ENCODE data around the gene ING2. TPM values are rescaled to one million over a fixed set of nuclear protein-coding genes. Genes with fewer than 3 reads are reported as not detected.
"Not testable (repeated sequence)": the region's sequence is repeated elsewhere in the genome, so short reads cannot be mapped to it uniquely, and the experiment has no call there.

The ING2 gene
- total and polyA plus RNA-seq, 12 donors: 18.9 to 119 (median 43.6) TPM

- no peak for DNase-seq
- no peak overlapping the region for H3K4me3 ChIP-seq
- no peaks in the 10 kb centered on the region for H3K36me3 ChIP-seq (replicated peaks in 1 of 2)
- H3K9me3 ChIP-seq (replicated peaks in 1 of 3): no peaks in the 10 kb centered on the region
- no peak overlapping the region for H3K27ac ChIP-seq
- TF ChIP-seq POLR2A (IDR thresholded peaks at IDR 0.05) (no peak), CTCF (IDR thresholded peaks at IDR 0.05) (no peak)
- WGBS, 4 donors: 77 to 89% (median 78%) methylated on average over 5 of the region's 5 CpGs
- no peaks in the 10 kb centered on the region for H3K4me1 ChIP-seq (replicated peaks in 1 of 2)
- intact Hi-C loops (cut with DNase I): no loop called here
- H3K27me3 ChIP-seq: no peaks in the 10 kb centered on the region
These were observed 46.9 kb upstream of the ING2 start for GRCh38 chr4:183458005-183458404.

GRCh38 chr4:183463903-183464619, 40.8 kb upstream of the ING2 start:
- DNase-seq; H3K36me3 ChIP-seq (replicated peaks in 1 of 2); H3K27ac ChIP-seq; H3K4me1 ChIP-seq (replicated peaks in 1 of 2); intact Hi-C loops (cut with DNase I); H3K27me3 ChIP-seq; H3K4me3 ChIP-seq; H3K9me3 ChIP-seq (replicated peaks in 1 of 3): not testable (repeated sequence)
- WGBS, 4 donors: 53 to 86% (median 80%) methylated on average over 7 to 11 of the region's 11 CpGs

DNA sequence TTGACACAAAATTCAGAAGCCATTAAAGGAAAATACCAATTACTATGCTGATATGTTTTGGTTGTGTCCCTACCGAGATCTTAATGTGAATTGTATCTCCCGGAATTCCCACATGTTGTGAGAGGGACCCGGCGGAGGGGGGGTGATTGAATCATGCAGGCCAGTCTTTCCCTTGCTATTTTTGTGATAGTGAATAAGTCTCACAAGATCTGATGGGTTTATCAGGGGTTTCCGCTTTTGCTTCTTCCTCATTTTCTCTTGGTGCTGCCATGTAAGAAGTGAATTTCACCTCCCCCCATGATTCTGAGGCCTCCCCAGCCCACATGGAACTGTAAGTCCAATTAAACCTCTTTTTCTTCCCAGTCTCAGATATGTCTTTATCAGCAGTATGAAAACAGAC, 39.0 kb upstream of the ING2 start:
- H3K36me3 ChIP-seq (replicated peaks in 1 of 2); H3K9me3 ChIP-seq (replicated peaks in 1 of 3); DNase-seq; H3K4me1 ChIP-seq (replicated peaks in 1 of 2); intact Hi-C loops (cut with DNase I); H3K27me3 ChIP-seq; H3K27ac ChIP-seq; H3K4me3 ChIP-seq: not testable (repeated sequence)
- 35 to 59% (median 40%) methylated on average over 5 of the region's 5 CpGs for WGBS, 4 donors

DNA sequence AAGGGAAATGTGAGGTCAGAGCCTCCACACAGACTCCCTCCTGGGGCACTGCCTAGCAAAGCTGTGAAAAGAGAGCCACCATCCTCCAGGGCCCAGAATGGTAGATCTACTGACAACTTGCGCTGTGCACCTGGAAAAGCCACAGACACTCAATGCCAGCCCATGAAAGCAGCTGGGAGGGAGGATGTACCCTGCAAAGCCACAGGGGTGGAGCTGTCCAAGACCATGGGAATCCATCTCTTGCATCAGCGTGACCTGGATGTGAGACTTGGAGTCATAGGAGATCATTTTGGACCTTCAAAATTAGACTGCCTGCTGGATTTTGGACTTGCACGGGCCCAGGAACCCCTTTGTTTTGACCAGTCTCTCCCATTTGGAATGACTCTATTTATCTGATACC, 37.6 kb upstream of the ING2 start:
- no peaks in the 10 kb centered on the region for H3K27me3 ChIP-seq
- WGBS, 4 donors: 93 to 100% (median 98%) methylated on average over 2 to 3 of the region's 3 CpGs
- TF ChIP-seq POLR2A (IDR thresholded peaks at IDR 0.05): no peak
- TF ChIP-seq CTCF (IDR thresholded peaks at IDR 0.05): no peak
- no peaks in the 10 kb centered on the region for H3K4me1 ChIP-seq (replicated peaks in 1 of 2)
- no peak overlapping the region for H3K27ac ChIP-seq
- H3K9me3 ChIP-seq (replicated peaks in 1 of 3): no peaks in the 10 kb centered on the region
- no peak overlapping the region for H3K4me3 ChIP-seq
- no peaks in the 10 kb centered on the region for H3K36me3 ChIP-seq (replicated peaks in 1 of 2)
- intact Hi-C loops (cut with DNase I): no loop called here
- DNase-seq: no peak

DNA sequence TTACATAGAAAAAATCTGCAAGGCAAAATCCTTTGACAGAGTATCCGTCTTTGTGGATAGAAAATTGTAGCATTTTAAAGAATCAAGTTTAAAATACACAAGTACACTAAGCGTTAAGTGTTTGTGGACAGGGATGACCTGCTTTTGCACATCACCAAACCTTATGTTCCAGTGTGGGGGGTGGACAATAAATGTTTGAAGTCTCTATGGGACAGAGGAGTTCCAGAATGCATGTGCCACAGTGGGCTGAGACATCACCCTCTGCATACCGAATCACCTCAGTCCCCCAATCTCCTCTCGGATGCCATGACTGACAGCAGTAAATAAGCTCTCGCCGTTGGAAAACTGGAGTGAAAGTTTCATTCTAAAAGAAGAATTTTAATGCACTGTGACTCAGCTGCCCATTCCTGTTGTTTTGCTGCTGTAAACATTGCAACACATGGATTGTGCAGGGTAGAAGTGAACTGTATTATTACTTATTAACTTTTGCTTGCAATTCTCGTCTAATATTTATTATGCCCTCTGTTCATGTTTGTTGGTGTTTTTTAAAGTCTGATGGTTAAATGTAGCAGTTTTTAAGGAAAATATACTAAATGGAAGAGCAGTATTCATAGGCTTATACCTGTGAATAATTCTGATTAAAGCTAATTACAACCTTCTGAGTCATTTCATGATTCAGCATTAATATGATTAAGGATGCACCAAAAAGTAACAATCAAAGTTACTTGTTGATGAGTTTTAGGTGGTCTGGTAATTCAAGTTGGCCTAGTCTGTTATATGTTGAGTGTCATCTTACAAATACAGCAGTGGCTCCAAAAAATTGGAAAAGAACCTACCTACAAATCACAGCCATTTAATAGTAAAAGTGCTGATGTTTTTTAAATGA, 36.4 kb upstream of the ING2 start:
- Histone ChIP-seq H3K27me3 (no peaks in the 10 kb centered on the region), H3K9me3 (replicated peaks in 1 of 3) (no peaks in the 10 kb centered on the region), H3K4me1 (replicated peaks in 1 of 2) (peaks cover 0 to 5% of the 10 kb centered on the region in 2 donors), H3K4me3 (no peak overlapping the region), H3K27ac (no peak overlapping the region), H3K36me3 (replicated peaks in 1 of 2) (no peaks in the 10 kb centered on the region)
- no peak for DNase-seq
- intact Hi-C loops (cut with DNase I): no loop called here
- 52 to 81% (median 76%) methylated on average over 7 of the region's 7 CpGs for WGBS, 4 donors
- TF ChIP-seq POLR2A (IDR thresholded peaks at IDR 0.05) (no peak), CTCF (IDR thresholded peaks at IDR 0.05) (no peak)
